Fibroblast of the aortic adventitia (primary cell): ENCODE measurements around the gene MARCHF2. TPM values are rescaled to one million over a fixed set of nuclear protein-coding genes. Genes with fewer than 3 reads are reported as not detected.

Source experiments
- DNase-seq: peaks from one replicate; pipeline ENCODE4 v3.0.0-alpha.2; 2010; ENCODE audit warnings: low read depth
- H3K4me3 ChIP-seq: 2 replicates; pipeline ENCODE4 v1.5.1; 2011; ENCODE audit warnings: low read depth, mild to moderate bottlenecking, control low read depth, low read length, moderate library complexity
- total RNA-seq: library from RNA; depleted of rRNA; stranded (reverse); fragments of >200 nt; gene quantifications from 2 replicates; pipeline ENCODE4 v1.2.3, GENCODE V29; 2012; ENCODE audit warnings: low replicate concordance
- TF ChIP-seq, protein P1 (sequence below): IDR thresholded peaks from 2 replicates; pipeline ENCODE4 v1.5.1; 2011; ENCODE audit warnings: mild to moderate bottlenecking, low read length, control low read depth, inconsistent platforms; ENCODE audit not compliant: insufficient read depth

The MARCHF2 gene, protein sequence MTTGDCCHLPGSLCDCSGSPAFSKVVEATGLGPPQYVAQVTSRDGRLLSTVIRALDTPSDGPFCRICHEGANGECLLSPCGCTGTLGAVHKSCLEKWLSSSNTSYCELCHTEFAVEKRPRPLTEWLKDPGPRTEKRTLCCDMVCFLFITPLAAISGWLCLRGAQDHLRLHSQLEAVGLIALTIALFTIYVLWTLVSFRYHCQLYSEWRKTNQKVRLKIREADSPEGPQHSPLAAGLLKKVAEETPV
- 11.1 and 68.2 TPM in 2 replicates for total RNA-seq

DNA sequence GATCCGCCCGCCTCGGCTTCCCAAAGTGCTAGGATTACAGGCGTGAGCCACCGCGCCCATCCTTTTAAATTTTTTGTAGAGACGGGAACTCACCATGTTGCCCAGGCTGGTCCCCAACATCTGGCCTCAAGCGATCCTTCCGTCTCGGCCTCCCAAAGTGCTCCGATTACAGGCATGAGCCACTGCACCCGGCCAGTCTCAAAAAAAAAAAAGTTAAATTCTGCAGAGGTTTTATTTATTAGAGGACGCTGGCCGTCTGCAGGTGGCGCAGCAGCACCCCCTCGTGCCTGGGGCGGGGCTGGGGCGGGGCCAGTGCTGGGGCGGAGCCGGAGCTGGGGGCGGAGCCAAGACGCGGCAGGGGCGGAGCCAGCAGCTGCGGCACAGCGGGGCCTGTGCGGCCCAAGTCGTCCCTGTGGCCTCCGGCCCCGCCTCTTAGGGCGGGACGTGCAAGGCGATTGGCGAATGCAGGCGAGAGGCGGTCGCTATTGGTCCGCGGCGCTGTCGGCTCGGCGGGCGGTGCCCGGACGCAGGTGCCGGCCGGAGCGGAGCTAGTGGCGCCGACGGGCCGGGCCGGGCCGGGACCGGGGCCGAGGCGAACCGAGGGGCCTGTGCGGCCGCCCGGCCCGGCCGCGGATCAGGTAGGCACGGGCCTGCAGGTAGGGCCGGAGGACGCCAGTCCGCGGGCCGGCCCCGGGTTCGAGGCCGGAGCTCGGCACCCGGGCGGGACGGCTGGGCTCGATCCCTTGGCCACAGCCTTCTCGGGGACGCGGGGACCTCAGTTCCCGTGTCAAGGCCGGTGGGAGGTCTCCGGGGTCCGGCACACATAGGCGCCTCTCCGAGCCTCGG lies at the start of gene MARCHF2:
Gene MARCHF2, plus strand, starts transcription at position 523 of the 846 bp plus-strand sequence. CDS start 8,536 bp downstream, outside the sequence.
- TF ChIP-seq, protein P1, sequence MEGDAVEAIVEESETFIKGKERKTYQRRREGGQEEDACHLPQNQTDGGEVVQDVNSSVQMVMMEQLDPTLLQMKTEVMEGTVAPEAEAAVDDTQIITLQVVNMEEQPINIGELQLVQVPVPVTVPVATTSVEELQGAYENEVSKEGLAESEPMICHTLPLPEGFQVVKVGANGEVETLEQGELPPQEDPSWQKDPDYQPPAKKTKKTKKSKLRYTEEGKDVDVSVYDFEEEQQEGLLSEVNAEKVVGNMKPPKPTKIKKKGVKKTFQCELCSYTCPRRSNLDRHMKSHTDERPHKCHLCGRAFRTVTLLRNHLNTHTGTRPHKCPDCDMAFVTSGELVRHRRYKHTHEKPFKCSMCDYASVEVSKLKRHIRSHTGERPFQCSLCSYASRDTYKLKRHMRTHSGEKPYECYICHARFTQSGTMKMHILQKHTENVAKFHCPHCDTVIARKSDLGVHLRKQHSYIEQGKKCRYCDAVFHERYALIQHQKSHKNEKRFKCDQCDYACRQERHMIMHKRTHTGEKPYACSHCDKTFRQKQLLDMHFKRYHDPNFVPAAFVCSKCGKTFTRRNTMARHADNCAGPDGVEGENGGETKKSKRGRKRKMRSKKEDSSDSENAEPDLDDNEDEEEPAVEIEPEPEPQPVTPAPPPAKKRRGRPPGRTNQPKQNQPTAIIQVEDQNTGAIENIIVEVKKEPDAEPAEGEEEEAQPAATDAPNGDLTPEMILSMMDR = peak; percentile 64
- H3K4me3 ChIP-seq = peak within 1 kb of the TSS; percentile 78
- DNase-seq = peak; percentile 96

DNA sequence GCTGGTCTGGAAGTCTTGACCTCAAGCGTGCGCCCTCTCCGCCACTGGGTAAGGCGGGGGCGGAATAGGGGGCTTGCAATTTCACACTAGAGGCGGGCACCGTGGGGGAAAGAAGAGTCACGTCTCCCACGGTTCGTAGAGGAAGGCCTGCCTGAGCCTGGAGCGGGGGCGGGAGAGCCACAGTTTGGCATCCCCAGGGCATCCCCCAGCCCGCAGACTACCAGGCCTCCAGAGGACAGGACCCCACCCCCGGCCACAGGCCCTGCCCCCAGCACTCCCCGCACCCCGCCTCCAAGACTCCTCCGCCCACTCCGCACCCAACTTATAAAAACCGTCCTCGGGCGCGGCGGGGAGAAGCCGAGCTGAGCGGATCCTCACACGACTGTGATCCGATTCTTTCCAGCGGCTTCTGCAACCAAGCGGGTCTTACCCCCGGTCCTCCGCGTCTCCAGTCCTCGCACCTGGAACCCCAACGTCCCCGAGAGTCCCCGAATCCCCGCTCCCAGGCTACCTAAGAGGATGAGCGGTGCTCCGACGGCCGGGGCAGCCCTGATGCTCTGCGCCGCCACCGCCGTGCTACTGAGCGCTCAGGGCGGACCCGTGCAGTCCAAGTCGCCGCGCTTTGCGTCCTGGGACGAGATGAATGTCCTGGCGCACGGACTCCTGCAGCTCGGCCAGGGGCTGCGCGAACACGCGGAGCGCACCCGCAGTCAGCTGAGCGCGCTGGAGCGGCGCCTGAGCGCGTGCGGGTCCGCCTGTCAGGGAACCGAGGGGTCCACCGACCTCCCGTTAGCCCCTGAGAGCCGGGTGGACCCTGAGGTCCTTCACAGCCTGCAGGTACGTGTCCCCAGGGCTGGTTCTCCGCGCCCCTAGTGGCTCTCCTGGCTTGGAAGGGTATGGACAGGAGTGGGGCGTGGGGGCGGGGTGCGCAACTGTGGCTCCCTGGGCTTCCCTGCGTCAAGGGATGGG lies 49.0 kb upstream of the MARCHF2 start, which contains the start of gene ANGPTL4:
Gene ANGPTL4, plus strand, starts transcription at position 353 of the 969 bp plus-strand sequence. Its CDS starts 167 bp downstream, at position 520.
- DNase-seq = peak; percentile 56
- H3K4me3 ChIP-seq = peak within 1 kb of the TSS; percentile 57
- TF ChIP-seq, protein P1 = peak; percentile 32

DNA sequence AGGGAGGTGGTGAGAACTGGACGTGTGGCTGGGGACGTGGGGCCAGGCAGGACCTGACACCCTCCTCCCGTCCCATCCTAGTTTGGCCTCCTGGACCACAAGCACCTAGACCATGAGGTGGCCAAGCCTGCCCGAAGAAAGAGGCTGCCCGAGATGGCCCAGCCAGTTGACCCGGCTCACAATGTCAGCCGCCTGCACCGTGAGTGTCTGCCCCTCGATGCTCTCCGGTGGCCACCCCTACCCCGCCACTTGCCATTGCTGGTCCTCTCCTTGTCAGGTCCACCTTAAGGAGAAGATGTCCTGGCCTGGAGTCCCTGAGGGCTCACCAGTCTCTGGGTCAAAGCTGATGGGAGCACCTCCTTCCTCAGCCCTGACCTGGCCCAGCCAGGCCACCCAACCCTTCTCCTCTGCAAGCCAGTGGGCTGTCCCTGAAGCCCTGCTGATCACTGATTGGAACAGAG lies 47.0 kb upstream of the MARCHF2 start:
- no peak for DNase-seq
- TF ChIP-seq, protein P1 = no peak
- H3K4me3 ChIP-seq = no peak overlapping the region

- DNase-seq = peak; percentile 32
- H3K4me3 ChIP-seq = no peak overlapping the region
- TF ChIP-seq, protein P1 = no peak
Observed at GRCh38 chr19:8366961-8367326, 46.2 kb upstream of the MARCHF2 start.

DNA sequence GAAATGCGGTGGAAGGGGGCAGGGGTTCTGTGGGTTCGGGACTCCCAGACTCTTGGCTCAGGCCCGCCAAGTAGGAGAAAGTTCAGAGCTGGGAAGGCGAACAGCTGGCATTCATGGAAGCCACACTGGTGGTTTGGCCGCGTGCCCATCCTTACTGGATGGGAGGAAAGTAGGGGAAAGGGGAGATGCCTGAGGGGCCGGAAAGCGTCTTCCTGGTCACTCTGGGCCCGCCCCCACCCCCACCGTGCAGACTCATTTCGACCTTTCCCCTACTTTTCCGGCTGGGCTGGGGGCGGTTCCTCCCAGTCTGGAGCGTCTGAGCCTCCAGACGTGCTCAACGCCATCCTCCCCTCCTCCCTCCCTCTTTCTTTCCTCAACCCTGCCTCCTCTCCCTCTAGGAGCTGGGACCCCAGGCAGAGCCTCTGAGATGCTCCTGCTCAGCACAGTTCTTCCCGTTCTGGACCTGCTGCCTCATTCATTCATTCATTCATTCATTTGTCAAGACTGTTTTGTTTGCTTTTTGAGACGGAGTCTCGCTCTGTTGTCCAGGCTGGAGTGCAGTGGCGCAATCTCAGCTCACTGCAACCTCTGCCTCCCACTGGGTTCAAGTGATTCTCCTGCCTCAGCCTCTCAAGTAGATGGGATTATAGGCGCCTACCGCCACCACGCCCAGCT lies 45.6 kb upstream of the MARCHF2 start:
- peak overlapping the region; percentile 18 for H3K4me3 ChIP-seq
- TF ChIP-seq, protein P1 = no peak
- DNase-seq = peak; percentile 94
